IMR-90 (cell line): ENCODE data around the gene SHCBP1L. TPM values are rescaled to one million over a fixed set of nuclear protein-coding genes. Genes with fewer than 3 reads are reported as not detected.

ENCODE experiments used
- ATAC-seq: fragments of 200-7000 bp; cut with Tn5 transposase; 2 replicates; pipeline ENCODE4 v1.9.1; 2020; ENCODE audit warnings: low read depth, mild to moderate bottlenecking, moderate library complexity
- BruUV-seq: library from RNA; stranded (reverse); fragments of 400-500 nt; replicated peaks from 2 replicates; lab custom pipeline; 2021; lab: Mats Ljungman, UMichigan
- CTCF ChIA-PET: fragments of 300-600 bp; formaldehyde crosslinking; extraction: SDS; loops from one replicate; lab custom pipeline; 2021; ENCODE audit warnings: antibody characterized with exemption; lab: Yijun Ruan, JAX
- POLR2A ChIA-PET: fragments of 300-600 bp; sonication (Branson Sonifier 250); formaldehyde crosslinking; loops from one replicate; lab custom pipeline; 2022; ENCODE audit warnings: antibody characterized with exemption; ENCODE audit not compliant: unreplicated experiment; lab: Charles Lee
- DNase-seq: peaks from one replicate; pipeline ENCODE4 v3.0.0; 2013
- H2AFZ ChIP-seq: replicated peaks from 2 replicates; pipeline ENCODE3; 2013; ENCODE audit warnings: low read length, mild to moderate bottlenecking; ENCODE audit not compliant: poor library complexity
- H2AK5ac ChIP-seq: 2 replicates; pipeline ENCODE4 v1.6.1; 2013; ENCODE audit warnings: low read depth, low read length, inconsistent platforms
- H2AK9ac ChIP-seq: replicated peaks from 2 replicates; pipeline ENCODE3; 2013; ENCODE audit warnings: mild to moderate bottlenecking, low read depth, low read length, moderate library complexity; ENCODE audit not compliant: poor library complexity
- H2BK120ac ChIP-seq: 2 replicates; pipeline ENCODE4 v1.6.1; 2013; ENCODE audit warnings: low read depth, low read length, inconsistent platforms
- H2BK15ac ChIP-seq: 3 replicates; pipeline ENCODE4 v1.6.1; 2013; ENCODE audit warnings: low read depth, low read length, inconsistent platforms
- H2BK20ac ChIP-seq: 2 replicates; pipeline ENCODE4 v1.6.1; 2013; ENCODE audit warnings: low read depth, mild to moderate bottlenecking, inconsistent platforms, low read length, moderate library complexity
- H2BK5ac ChIP-seq: 2 replicates; pipeline ENCODE4 v1.6.1; 2013; ENCODE audit warnings: mild to moderate bottlenecking, low read depth, low read length, inconsistent platforms; ENCODE audit not compliant: poor library complexity, severe bottlenecking
- H3K14ac ChIP-seq: replicated peaks from 2 replicates; pipeline ENCODE4 v1.6.1; 2013; ENCODE audit warnings: low read depth, low read length, inconsistent platforms
- H3K18ac ChIP-seq: 2 replicates; pipeline ENCODE4 v1.6.1; 2013; ENCODE audit warnings: low read depth, low read length, control low read depth
- H3K23ac ChIP-seq: 2 replicates; pipeline ENCODE4 v1.6.1; 2013; ENCODE audit warnings: low read depth, low read length, inconsistent platforms
- H3K27ac ChIP-seq: 2 replicates; pipeline ENCODE4 v1.5.1; 2013; ENCODE audit warnings: mild to moderate bottlenecking, control low read depth, low read length; ENCODE audit not compliant: insufficient read depth
- H3K27me3 ChIP-seq: 2 replicates; pipeline ENCODE4 v1.6.1; 2013; ENCODE audit warnings: low read length; ENCODE audit not compliant: control insufficient read depth, insufficient read depth
- H3K36me3 ChIP-seq: 2 replicates; pipeline ENCODE4 v1.6.1; 2013; ENCODE audit warnings: low read length, mixed read lengths; ENCODE audit not compliant: control insufficient read depth, insufficient read depth
- H3K4ac ChIP-seq: 2 replicates; pipeline ENCODE4 v1.6.1; 2013; ENCODE audit warnings: low read depth, low read length, inconsistent platforms
- H3K4me1 ChIP-seq: 2 replicates; pipeline ENCODE4 v1.6.1; 2013; ENCODE audit warnings: low read length, mixed read lengths; ENCODE audit not compliant: control insufficient read depth, insufficient read depth
- H3K4me2 ChIP-seq: 2 replicates; pipeline ENCODE4 v1.6.1; 2013; ENCODE audit warnings: low read depth, mild to moderate bottlenecking, control low read depth, low read length, moderate library complexity
- H3K4me3 ChIP-seq: 2 replicates; pipeline ENCODE4 v1.5.1; 2013; ENCODE audit warnings: low read depth, mild to moderate bottlenecking, control low read depth, low read length, moderate library complexity; ENCODE audit not compliant: insufficient read depth
- H3K56ac ChIP-seq: 2 replicates; pipeline ENCODE4 v1.6.1; 2013; ENCODE audit warnings: low read length, inconsistent platforms; ENCODE audit not compliant: insufficient read depth; ENCODE audit errors: extremely low read depth
- H3K79me1 ChIP-seq, 2 experiments: 2 replicates each; pipeline ENCODE4 v1.6.1; 2013; ENCODE audit warnings: low read length in 2 of 2, inconsistent platforms in 1 of 2, low read depth in 1 of 2
- H3K9ac ChIP-seq: 2 replicates; pipeline ENCODE4 v1.6.1; 2013; ENCODE audit warnings: low read depth, low read length, control low read depth
- H3K9me1 ChIP-seq: 2 replicates; pipeline ENCODE4 v1.6.1; 2013; ENCODE audit warnings: low read length, inconsistent platforms; ENCODE audit not compliant: insufficient read depth
- H3K9me3 ChIP-seq: 2 replicates; pipeline ENCODE4 v1.6.1; 2013; ENCODE audit warnings: low read length; ENCODE audit not compliant: control insufficient read depth, insufficient read depth
- H4K20me1 ChIP-seq: 2 replicates; pipeline ENCODE4 v1.6.1; 2013; ENCODE audit warnings: low read length, inconsistent platforms; ENCODE audit not compliant: insufficient read depth
- H4K5ac ChIP-seq: 2 replicates; pipeline ENCODE4 v1.6.1; 2013; ENCODE audit warnings: mild to moderate bottlenecking, low read depth, low read length, control low read depth
- H4K8ac ChIP-seq, 2 experiments: 2 replicates each; pipeline ENCODE4 v1.6.1; 2013; ENCODE audit warnings: low read depth in 2 of 2, low read length in 2 of 2, control low read depth in 1 of 2, inconsistent platforms in 1 of 2
- H4K91ac ChIP-seq: 2 replicates; pipeline ENCODE4 v1.6.1; 2013; ENCODE audit warnings: low read depth, low read length, inconsistent platforms; ENCODE audit not compliant: insufficient read depth
- BHLHE40 ChIP-seq: fragments of 150-350 bp; IDR thresholded peaks from 2 replicates; pipeline ENCODE4 v1.6.1; 2016; ENCODE audit warnings: mild to moderate bottlenecking, low read depth, low read length
- CEBPB ChIP-seq: IDR thresholded peaks from 2 replicates; pipeline ENCODE4 v1.6.1; 2012; ENCODE audit warnings: low read depth, low read length, improper control_type of control experiment
- CHD1 ChIP-seq: IDR thresholded peaks from 2 replicates; pipeline ENCODE4 v1.6.1; 2012; ENCODE audit warnings: low read depth, low read length, improper control_type of control experiment
- FOS ChIP-seq: fragments of 150-350 bp; IDR thresholded peaks from 2 replicates; pipeline ENCODE4 v1.6.1; 2016; ENCODE audit warnings: low read depth, low read length
- MAFK ChIP-seq: IDR thresholded peaks from 2 replicates; pipeline ENCODE4 v1.6.1; 2012; ENCODE audit warnings: low read depth, low read length, improper control_type of control experiment
- POLR2A ChIP-seq: IDR thresholded peaks from 2 replicates; pipeline ENCODE4 v1.6.1; 2012; ENCODE audit warnings: mild to moderate bottlenecking, low read depth, low read length
- RAD21 ChIP-seq: IDR thresholded peaks from 2 replicates; pipeline ENCODE4 v1.6.1; 2012; ENCODE audit warnings: low read length, improper control_type of control experiment
- RFX5 ChIP-seq: IDR thresholded peaks from 2 replicates; pipeline ENCODE4 v1.8.0; 2012; ENCODE audit warnings: low read depth, mild to moderate bottlenecking, low read length, moderate library complexity
- SMC3 ChIP-seq: fragments of 150-350 bp; IDR thresholded peaks from 2 replicates; pipeline ENCODE4 v1.6.1; 2016; ENCODE audit warnings: low read depth, mild to moderate bottlenecking, antibody characterized with exemption, low read length, moderate library complexity
- WGBS, 2 experiments: methylation state at CpG; one replicate each; pipeline versions ENCODE4 v1.1.5 to v1.1.7; 2013; ENCODE audit warnings: missing lambda C conversion rate in 2 of 2; ENCODE audit not compliant: insufficient read length in 1 of 2; ENCODE audit errors: extremely low coverage in 2 of 2; 5-methylcytosine and 5-hydroxymethylcytosine counted together
- dilution Hi-C: fragments of 300-500 bp; cut with HindIII; formaldehyde crosslinking; loops from one replicate; pipeline ENCODE4 v1.14.3; 2018; ENCODE audit warnings: low sequenced_read_pairs; ENCODE audit not compliant: unreplicated experiment
- in situ Hi-C: fragments of 300-500 bp; cut with MboI; formaldehyde crosslinking; loops from 3 replicates; pipeline ENCODE4 v1.14.3; 2019; ENCODE audit warnings: low sequenced_read_pairs, inconsistent platforms, mixed read lengths
- intact Hi-C: fragments of 100-400 bp; cut with micrococcal nuclease; formaldehyde crosslinking; loops from 2 replicates; pipeline ENCODE4 v1.10.0; 2022
- polyA plus RNA-seq, 3 experiments: library from polyadenylated mRNA; depleted of rRNA; stranded (reverse); fragments of >200 nt; gene quantifications; 2 replicates each; pipeline ENCODE4 v1.2.3, GENCODE V29; 2012; ENCODE audit warnings: low replicate concordance in 1 of 3
- total RNA-seq: library from RNA; depleted of rRNA; stranded (reverse); fragments of >200 nt; gene quantifications from 2 replicates; pipeline ENCODE4 v1.2.3, GENCODE V29; 2012

Gene SHCBP1L
- total and polyA plus RNA-seq, 2 of the 4 experiments (the other 2 are of a cell fraction) = not detected

GRCh38 chr1:182917378-182917777 lies 35.6 kb downstream of the SHCBP1L start:
- Histone ChIP-seq H3K4ac (no peak overlapping the region), H2BK15ac (no peak overlapping the region), H3K9me1 (no peaks in the 10 kb centered on the region), H2AK9ac (no peak overlapping the region), H3K4me2 (no peak overlapping the region), H3K56ac (no peak overlapping the region), H3K18ac (no peak overlapping the region), H3K9ac (no peak overlapping the region), H3K79me1 (no peaks in the 10 kb centered on the region), H2AFZ (no peak overlapping the region), H3K27ac (no peak overlapping the region), H3K23ac (no peak overlapping the region), H2BK20ac (no peak overlapping the region), H4K5ac (no peak overlapping the region), H4K20me1 (no peaks in the 10 kb centered on the region), H3K36me3 (no peaks in the 10 kb centered on the region), H3K27me3 (peaks cover 4% of the 10 kb centered on the region), H3K4me1 (no peaks in the 10 kb centered on the region), H4K8ac (no peak overlapping the region), H2BK120ac (no peak overlapping the region), H2BK5ac (no peak overlapping the region), H3K4me3 (no peak overlapping the region), H3K14ac (no peak overlapping the region), H2AK5ac (no peak overlapping the region), H3K9me3 (peaks cover 2% of the 10 kb centered on the region), H4K91ac (no peak overlapping the region)
- TF ChIP-seq FOS = no peak
- no peak for TF ChIP-seq RAD21
- TF ChIP-seq BHLHE40 = no peak
- TF ChIP-seq POLR2A = no peak
- no peak for TF ChIP-seq SMC3
- no peak for TF ChIP-seq MAFK
- TF ChIP-seq CHD1 = no peak
- TF ChIP-seq CEBPB = no peak
- TF ChIP-seq RFX5 = no peak
- ATAC-seq (no peak), DNase-seq (peak; percentile 46)
- ChIA-PET POLR2A (no interaction called here), CTCF (no interaction called here)
- intact Hi-C loops (no loop called here), in situ Hi-C loops (no loop called here), dilution Hi-C loops (no loop called here)
- no TSS peak for BruUV-seq
- WGBS, 2 experiments = no CpG with 5 or more reads among the region's 3 CpGs
